HUES6 (cell line): ENCODE data around the gene LY86.

ENCODE experiments used
- H3K27ac ChIP-seq: 2 replicates; pipeline ENCODE4 v1.7.0; 2013; ENCODE audit warnings: low read depth, mild to moderate bottlenecking, low read length, inconsistent platforms
- H3K27me3 ChIP-seq: 2 replicates; pipeline ENCODE4 v1.6.1; 2013; ENCODE audit warnings: low read length; ENCODE audit not compliant: control insufficient read depth, insufficient read depth
- H3K36me3 ChIP-seq: 2 replicates; pipeline ENCODE4 v1.6.1; 2013; ENCODE audit warnings: low read length; ENCODE audit not compliant: control insufficient read depth, insufficient read depth
- H3K4me1 ChIP-seq: 2 replicates; pipeline ENCODE4 v1.6.1; 2013; ENCODE audit warnings: low read length; ENCODE audit not compliant: control insufficient read depth, insufficient read depth
- H3K4me3 ChIP-seq: 2 replicates; pipeline ENCODE4 v1.5.1; 2013; ENCODE audit warnings: low read depth, low read length
- H3K9ac ChIP-seq: one replicate; pipeline ENCODE4 v1.6.1; 2013; ENCODE audit warnings: mild to moderate bottlenecking, low read length
- H3K9me3 ChIP-seq: 2 replicates; pipeline ENCODE4 v1.6.1; 2013; ENCODE audit warnings: low read depth, low read length; ENCODE audit not compliant: control insufficient read depth, insufficient read depth

The LY86 gene

GRCh38 chr6:6626187-6626586 lies 37.7 kb downstream of the LY86 start:
- Histone ChIP-seq H3K9me3 (no peaks in the 10 kb centered on the region), H3K36me3 (no peaks in the 10 kb centered on the region), H3K27me3 (no peaks in the 10 kb centered on the region; the same call in 1 of the 2 replicates), H3K4me3 (no peak overlapping the region), H3K9ac (no peak overlapping the region), H3K27ac (no peak overlapping the region), H3K4me1 (no peaks in the 10 kb centered on the region)

- Histone ChIP-seq H3K27me3 (no peaks in the 10 kb centered on the region; the same call in 1 of the 2 replicates), H3K9ac (no peak overlapping the region), H3K36me3 (no peaks in the 10 kb centered on the region), H3K4me3 (no peak overlapping the region), H3K9me3 (no peaks in the 10 kb centered on the region), H3K27ac (no peak overlapping the region), H3K4me1 (no peaks in the 10 kb centered on the region)
Measured at GRCh38 chr6:6629402-6629801, 40.9 kb downstream of the LY86 start.

GRCh38 chr6:6631053-6631452 lies 42.5 kb downstream of the LY86 start:
- Histone ChIP-seq H3K27ac (no peak overlapping the region), H3K4me1 (peaks cover 3% of the 10 kb centered on the region; the same call in 1 of the 2 replicates), H3K9me3 (no peaks in the 10 kb centered on the region), H3K36me3 (no peaks in the 10 kb centered on the region), H3K4me3 (no peak overlapping the region), H3K27me3 (no peaks in the 10 kb centered on the region; the same call in 1 of the 2 replicates), H3K9ac (no peak overlapping the region)

GRCh38 chr6:6631534-6632276 lies 43.2 kb downstream of the LY86 start:
- no peaks in the 10 kb centered on the region for H3K27me3 ChIP-seq
- H3K27ac ChIP-seq, result no peak overlapping the region
- peaks cover 8% of the 10 kb centered on the region for H3K4me1 ChIP-seq
- no peaks in the 10 kb centered on the region for H3K9me3 ChIP-seq
- H3K4me3 ChIP-seq, result no peak overlapping the region
- no peak overlapping the region for H3K9ac ChIP-seq
- no peaks in the 10 kb centered on the region for H3K36me3 ChIP-seq

DNA sequence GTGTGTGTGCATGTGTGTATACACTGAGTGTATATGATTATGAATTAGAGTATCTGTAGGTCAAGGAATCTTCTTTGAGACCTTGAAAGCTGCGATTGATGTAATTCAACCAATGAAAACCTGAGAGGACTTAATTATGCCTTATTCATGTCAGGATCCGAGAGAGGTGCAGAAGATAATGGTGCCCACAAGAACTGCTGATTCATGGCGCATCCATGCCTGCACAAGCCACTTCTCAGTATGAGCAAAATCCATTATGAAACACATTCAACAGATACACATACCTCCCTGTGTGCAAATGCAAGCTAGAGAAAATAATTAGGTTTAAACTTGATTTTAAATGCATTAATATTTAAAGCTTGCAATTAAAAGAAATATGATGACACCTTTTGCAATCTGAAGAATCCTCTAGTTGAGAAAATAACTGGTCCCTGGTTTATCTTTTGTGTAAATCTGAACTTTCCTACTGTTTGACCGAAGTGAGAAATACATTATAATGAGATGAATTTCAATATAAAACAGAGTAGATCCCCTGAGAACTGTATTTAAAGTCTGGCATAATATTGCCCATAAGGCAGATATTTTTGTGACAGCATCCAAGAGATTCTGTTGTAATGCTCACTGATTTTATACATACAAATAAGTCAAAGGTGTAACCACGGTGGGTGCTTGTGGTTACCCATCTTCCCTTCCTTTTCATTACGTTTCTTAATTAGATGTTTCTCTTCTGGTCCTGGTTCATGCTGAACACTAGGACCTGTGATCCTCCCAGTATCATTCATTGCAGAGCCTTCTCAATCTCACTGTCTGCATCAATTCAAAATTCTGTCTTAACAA lies 45.6 kb downstream of the LY86 start:
- H3K9me3 ChIP-seq, result no peaks in the 10 kb centered on the region
- H3K9ac ChIP-seq, result no peak overlapping the region
- no peaks in the 10 kb centered on the region for H3K27me3 ChIP-seq
- no peaks in the 10 kb centered on the region for H3K36me3 ChIP-seq
- no peak overlapping the region for H3K27ac ChIP-seq
- H3K4me3 ChIP-seq, result no peak overlapping the region
- peaks cover 16% of the 10 kb centered on the region for H3K4me1 ChIP-seq

DNA sequence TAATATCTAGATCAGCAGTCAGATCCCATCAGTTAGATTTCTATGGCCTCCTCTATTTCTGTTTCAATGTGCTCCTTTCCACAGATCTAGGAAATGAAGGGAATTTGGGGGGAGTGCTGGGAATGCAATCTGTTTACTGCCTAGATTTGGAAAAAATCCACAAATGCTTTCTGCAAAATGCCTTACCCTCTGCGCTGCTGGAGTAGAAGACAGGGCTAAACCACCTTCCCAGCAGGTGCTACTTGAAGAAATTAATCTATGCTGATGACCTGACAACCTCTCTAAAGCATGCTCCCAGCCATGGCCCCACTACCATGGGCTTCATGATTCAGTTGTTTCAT lies 46.2 kb downstream of the LY86 start:
- no peak overlapping the region for H3K4me3 ChIP-seq
- H3K9ac ChIP-seq, result no peak overlapping the region
- no peak overlapping the region for H3K27ac ChIP-seq
- H3K36me3 ChIP-seq, result no peaks in the 10 kb centered on the region
- H3K9me3 ChIP-seq, result no peaks in the 10 kb centered on the region
- H3K4me1 ChIP-seq, result peaks cover 16% of the 10 kb centered on the region
- H3K27me3 ChIP-seq, result no peaks in the 10 kb centered on the region

DNA sequence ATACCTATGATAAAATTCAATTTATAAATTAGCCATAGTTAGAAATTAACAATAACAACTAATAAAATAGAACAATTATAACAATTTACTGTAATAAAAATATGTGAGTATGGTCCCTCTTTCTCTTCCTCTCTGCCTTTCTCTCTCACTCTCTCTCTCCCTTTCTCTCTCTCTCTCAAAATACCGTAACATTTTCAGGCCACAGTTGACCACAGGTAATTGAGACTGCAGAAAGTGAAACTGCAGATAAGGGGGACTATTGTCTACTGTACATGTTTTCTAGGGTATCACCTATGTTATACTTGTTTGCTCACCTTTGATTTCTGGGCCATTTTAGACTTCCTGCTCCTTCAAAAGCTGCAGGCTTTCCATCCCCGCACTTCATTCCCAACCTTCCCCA lies 46.8 kb downstream of the LY86 start:
- Histone ChIP-seq H3K27ac (no peak overlapping the region), H3K9me3 (no peaks in the 10 kb centered on the region), H3K36me3 (no peaks in the 10 kb centered on the region), H3K4me1 (peaks cover 16% of the 10 kb centered on the region), H3K4me3 (no peak overlapping the region), H3K27me3 (no peaks in the 10 kb centered on the region), H3K9ac (no peak overlapping the region)

GRCh38 chr6:6635869-6636268 lies 47.3 kb downstream of the LY86 start:
- H3K27ac ChIP-seq, result no peak overlapping the region
- H3K4me1 ChIP-seq, result peaks cover 16% of the 10 kb centered on the region
- H3K27me3 ChIP-seq, result no peaks in the 10 kb centered on the region
- no peak overlapping the region for H3K9ac ChIP-seq
- H3K36me3 ChIP-seq, result no peaks in the 10 kb centered on the region
- H3K9me3 ChIP-seq, result no peaks in the 10 kb centered on the region
- H3K4me3 ChIP-seq, result no peak overlapping the region

GRCh38 chr6:6639572-6639971 lies 51.1 kb downstream of the LY86 start:
- Histone ChIP-seq H3K27ac (no peak overlapping the region), H3K9me3 (no peaks in the 10 kb centered on the region), H3K36me3 (no peaks in the 10 kb centered on the region), H3K4me3 (no peak overlapping the region), H3K4me1 (peaks cover 16% of the 10 kb centered on the region), H3K9ac (no peak overlapping the region), H3K27me3 (no peaks in the 10 kb centered on the region)

- Histone ChIP-seq H3K36me3 (no peaks in the 10 kb centered on the region), H3K4me3 (no peak overlapping the region), H3K9me3 (no peaks in the 10 kb centered on the region), H3K27ac (no peak overlapping the region), H3K9ac (no peak overlapping the region), H3K4me1 (peaks cover 15% of the 10 kb centered on the region), H3K27me3 (no peaks in the 10 kb centered on the region)
Measured at GRCh38 chr6:6640926-6641325, 52.4 kb downstream of the LY86 start.

GRCh38 chr6:6643398-6643797 lies 54.9 kb downstream of the LY86 start:
- no peak overlapping the region for H3K27ac ChIP-seq
- no peak overlapping the region for H3K9ac ChIP-seq

More at GRCh38 chr6:6643398-6643797, 54.9 kb downstream of the LY86 start:
- no peaks in the 10 kb centered on the region for H3K9me3 ChIP-seq
- H3K4me1 ChIP-seq, result no peaks in the 10 kb centered on the region
- H3K27me3 ChIP-seq, result no peaks in the 10 kb centered on the region
- H3K36me3 ChIP-seq, result no peaks in the 10 kb centered on the region
- no peak overlapping the region for H3K4me3 ChIP-seq
